ENCODE results near the gene ATG16L2.
A peak's percentile ranks its signal among the peaks of the same experiment; 100 is the strongest.
"Not testable (repeated sequence)": the region's sequence is repeated elsewhere in the genome, so short reads cannot be mapped to it uniquely, and the experiment has no call there.

Gene ATG16L2

DNA sequence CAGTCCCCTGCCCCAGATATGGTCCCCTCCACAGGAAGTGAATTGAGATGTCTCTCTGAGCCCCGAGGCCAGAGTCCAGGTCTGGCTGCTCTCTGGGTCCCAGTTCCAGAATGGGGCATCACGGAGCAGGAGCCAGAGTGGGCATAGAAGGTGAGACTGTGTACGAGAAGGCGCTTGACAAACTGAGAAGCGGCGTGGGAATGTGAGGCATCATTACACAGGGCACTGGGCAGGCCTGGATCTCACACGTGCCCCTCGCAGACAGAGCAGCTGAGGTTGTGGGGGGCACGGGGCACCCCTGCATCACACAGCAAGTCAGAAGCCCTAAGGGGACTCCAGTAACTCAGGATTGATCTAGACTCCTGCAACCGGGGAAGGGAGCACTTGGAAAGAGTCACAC is 29.5 kb upstream of the ATG16L2 start:
- no peak for TF ChIP-seq CTCF (IDR thresholded peaks at IDR 0.05; ENCODE audit: control insufficient read depth, extremely low read depth, insufficient read depth)
- H3K4me3 ChIP-seq (ENCODE audit: low read depth, low read length), result no peak overlapping the region
- no peak for DNase-seq (ENCODE audit: low read depth)

DNA sequence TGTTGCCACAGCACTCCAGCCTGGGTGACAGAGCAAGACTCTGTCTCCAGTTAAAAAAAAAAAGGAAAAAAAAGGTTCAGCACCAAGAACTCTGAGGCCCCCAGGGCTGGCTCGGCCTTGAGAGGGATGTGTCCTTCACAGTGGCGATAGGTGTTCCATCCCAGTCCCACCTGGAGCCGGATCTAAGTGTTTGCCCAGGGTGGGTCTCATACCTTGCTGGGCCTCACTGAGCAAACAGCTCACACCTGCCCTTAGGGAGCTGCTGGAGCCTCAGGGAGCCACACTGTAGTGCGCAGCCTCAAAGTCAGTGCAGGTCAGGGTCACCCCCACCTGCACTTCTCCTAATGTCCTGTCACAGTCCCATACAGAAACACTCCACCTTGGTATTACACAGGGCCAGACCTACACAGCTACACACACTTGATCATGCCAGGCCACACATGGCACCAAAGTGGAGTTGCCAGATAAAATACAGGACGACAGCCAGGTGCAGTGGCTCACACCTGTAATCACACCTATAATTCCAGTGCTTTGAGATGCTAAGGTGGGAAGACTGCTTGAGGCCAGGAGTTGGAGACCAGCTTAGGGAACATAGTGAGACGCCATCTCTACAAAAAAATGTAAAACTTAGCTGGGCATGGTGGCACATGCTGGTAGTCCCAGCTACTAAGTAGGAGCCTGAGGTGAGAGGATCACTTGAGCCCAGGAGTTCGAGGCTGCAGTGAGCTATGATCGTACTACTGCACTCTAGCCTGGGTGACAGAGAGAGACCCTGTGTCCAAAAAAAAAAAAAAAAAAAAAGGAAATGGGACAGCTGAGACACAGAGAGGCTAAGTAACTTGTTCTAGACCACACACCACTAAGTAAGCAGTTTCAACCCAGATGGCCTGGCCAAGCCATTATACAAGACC is 27.7 kb upstream of the ATG16L2 start:
- H3K4me3 ChIP-seq (ENCODE audit: low read depth, low read length), result no peak overlapping the region
- DNase-seq (ENCODE audit: low read depth), result peak; percentile 23
- TF ChIP-seq CTCF (IDR thresholded peaks at IDR 0.05; ENCODE audit: control insufficient read depth, extremely low read depth, insufficient read depth), result no peak

DNA sequence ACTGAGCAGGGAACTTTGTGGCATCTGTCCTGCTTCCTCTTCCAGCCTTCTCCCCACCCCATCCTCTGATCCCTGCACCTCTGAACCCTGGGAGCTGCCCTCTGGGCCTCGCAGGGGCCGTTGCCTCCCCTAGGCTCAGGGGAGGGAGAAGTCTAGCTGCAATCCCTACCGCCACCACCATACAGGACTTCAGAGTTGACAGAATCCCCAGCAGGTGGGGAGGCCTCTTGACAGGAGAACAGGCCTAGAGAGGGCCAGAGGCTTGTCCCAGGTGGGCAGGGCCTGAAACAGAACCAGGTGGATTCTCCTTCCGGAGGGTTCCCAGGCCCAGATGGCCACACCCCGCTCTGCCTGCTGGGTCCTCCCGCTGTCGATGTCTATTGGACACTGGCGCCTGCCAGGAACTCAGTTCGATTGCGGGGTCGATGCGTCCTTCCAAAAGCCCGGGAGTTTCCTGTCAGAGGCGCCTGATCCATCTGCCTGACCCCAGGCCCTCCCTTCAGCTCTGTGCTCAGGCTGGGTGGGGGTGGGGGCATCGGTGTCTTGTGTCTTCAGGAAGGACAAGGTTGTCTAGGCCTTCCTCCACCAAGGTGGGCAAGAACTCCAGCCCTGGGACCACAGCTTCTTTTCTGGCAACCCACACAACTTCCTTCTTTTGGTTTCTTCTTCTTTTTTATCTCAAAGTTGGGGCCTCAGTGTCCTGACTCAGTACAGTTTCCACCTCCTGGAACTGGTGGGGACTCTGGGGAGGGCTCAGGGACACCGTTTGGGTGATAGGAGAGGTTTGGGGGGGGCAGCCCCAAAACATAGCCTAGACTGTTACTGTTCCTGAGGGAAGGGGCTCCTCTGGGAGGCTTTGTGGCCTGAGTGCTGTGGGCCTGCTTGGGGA is 26.8 kb upstream of the ATG16L2 start:
- H3K4me3 ChIP-seq (ENCODE audit: low read depth, low read length), result no peak overlapping the region
- DNase-seq (ENCODE audit: low read depth), result no peak
- no peak for TF ChIP-seq CTCF (IDR thresholded peaks at IDR 0.05; ENCODE audit: control insufficient read depth, extremely low read depth, insufficient read depth)

DNA sequence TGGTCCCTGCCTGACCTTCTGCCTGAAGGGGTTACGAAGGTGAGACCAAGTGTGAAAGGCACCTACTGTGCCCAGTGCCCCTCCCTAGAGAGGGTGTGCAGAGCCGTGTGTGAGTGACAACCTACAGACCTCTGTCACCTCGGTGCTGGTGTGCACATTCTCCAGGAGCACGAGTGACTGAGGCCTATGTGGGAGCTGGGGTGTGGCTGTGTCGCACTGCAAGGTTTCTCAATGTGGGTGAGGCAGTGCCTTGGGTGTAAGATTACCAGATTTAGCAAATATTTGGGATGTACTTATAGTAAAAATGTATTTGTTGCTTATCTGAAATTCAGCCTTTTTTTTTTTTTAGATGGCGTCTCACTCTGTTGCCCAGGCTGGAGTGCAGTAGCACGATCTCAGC is 26.0 kb upstream of the ATG16L2 start:
- H3K4me3 ChIP-seq (ENCODE audit: low read depth, low read length), result no peak overlapping the region
- no peak for TF ChIP-seq CTCF (IDR thresholded peaks at IDR 0.05; ENCODE audit: control insufficient read depth, extremely low read depth, insufficient read depth)
- no peak for DNase-seq (ENCODE audit: low read depth)

DNA sequence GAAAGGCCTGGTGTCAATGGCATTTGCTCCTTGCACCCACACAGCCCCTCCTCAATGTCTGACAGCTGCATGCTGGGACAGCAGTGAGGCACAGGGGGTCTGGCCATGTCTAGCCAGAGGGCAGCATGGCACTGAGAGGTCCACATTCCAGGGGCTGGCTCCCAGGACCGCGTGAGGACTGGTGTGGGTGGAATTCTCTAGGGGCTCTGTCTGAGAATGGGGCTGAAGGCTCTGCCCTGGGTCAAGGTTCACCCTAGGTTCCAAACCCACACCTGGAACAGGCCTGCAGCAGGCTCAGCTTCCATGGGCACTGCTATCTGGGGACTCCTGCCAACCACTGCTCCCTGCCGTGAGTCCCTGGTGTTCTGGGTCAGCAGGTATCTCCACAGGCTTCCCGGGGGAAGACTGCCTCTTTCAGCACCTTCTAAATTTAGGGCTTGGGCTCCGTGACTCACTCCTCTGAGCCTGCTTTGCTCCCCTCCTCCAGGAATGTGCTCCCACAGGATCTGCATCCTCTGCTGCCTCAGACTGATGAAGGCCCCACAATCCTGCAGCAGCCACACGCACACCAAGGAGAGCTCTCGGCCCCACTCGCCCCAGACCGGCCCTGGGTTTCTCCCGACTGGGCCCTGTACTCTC is 24.6 kb upstream of the ATG16L2 start:
- no peak for TF ChIP-seq CTCF (IDR thresholded peaks at IDR 0.05; ENCODE audit: control insufficient read depth, extremely low read depth, insufficient read depth)
- no peak for DNase-seq (ENCODE audit: low read depth)
- H3K4me3 ChIP-seq (ENCODE audit: low read depth, low read length), result no peak overlapping the region

GRCh38 chr11:72791228-72791627 is 23.0 kb upstream of the ATG16L2 start:
- DNase-seq (ENCODE audit: low read depth); H3K4me3 ChIP-seq (ENCODE audit: low read depth, low read length): not testable (repeated sequence)
